ENCODE results near the gene CR2. TPM values are rescaled to one million over a fixed set of nuclear protein-coding genes. Genes with fewer than 3 reads are reported as not detected.

CR2 gene
- total RNA-seq, 1 donor from 2014 or later = not detected

DNA sequence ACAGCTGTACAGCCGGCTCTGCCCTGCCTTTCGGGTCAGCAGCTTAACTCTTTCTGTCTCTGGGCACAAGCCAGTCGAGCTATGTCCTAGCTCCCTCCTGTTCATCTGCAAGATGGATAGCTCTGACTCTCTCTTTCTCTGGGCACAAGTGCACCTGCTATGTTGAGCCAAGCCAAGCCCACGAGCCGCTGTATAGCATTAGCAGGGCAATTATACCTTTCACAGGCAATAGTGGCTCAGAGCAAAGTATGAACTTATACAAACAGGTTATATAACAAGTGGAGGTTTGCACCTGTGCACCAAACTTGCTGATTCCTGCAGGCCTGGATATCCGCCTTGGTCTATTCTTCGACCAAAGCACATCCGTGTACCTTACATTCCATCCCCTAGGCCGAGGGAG lies 33.0 kb upstream of the CR2 start:
- H3K27me3 Mint-ChIP-seq (ENCODE audit: unreplicated experiment) = peaks cover 5% of the 10 kb centered on the region
- no peaks in the 10 kb centered on the region for H3K36me3 Mint-ChIP-seq (ENCODE audit: low read depth, unreplicated experiment)
- peaks cover 3% of the 10 kb centered on the region for H3K4me1 Mint-ChIP-seq (ENCODE audit: unreplicated experiment)
- no peak for DNase-seq (ENCODE audit: low spot score)
- H3K27ac Mint-ChIP-seq (ENCODE audit: unreplicated experiment) = no peak overlapping the region
- TF ChIP-seq CTCF (IDR thresholded peaks at IDR 0.05; ENCODE audit: unreplicated experiment) = no peak
- H3K9me3 Mint-ChIP-seq (ENCODE audit: unreplicated experiment) = no peaks in the 10 kb centered on the region
- no peak overlapping the region for H3K4me3 Mint-ChIP-seq (ENCODE audit: unreplicated experiment)

- no peak for DNase-seq (ENCODE audit: low spot score)
- H3K4me3 Mint-ChIP-seq (ENCODE audit: unreplicated experiment) = no peak overlapping the region
Measured at GRCh38 chr1:207423560-207424292, 30.4 kb upstream of the CR2 start.

DNA sequence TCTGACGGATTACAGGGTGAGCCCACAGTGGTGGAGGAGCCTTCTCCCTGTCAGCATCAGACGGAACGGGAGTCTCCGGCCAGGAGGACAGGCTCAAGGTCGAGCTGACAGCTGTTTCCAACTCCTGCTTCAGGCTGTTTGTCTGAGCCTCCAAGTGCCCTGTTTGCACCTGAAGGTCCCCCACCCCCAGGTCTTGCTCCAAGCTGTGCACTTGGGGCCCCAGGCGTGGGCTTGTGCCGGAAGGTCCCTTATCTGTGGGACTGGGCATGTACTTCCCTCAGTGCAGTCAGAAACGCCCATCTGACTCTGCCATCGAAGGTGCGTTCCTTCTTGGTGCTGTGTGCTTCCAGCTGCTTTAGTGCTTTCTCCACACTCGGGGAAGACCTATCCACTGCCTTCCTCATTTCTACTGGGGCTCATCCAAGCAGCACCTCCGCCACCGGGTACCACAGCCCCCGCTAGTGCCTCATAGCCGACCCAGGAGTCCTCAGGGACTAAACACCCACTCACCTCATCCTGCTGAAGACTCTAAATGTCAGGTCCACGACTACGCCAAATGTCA lies 29.5 kb upstream of the CR2 start:
- no peak for TF ChIP-seq CTCF (IDR thresholded peaks at IDR 0.05; ENCODE audit: unreplicated experiment)
- Mint-ChIP-seq H3K9me3 (ENCODE audit: unreplicated experiment) (peaks cover 6% of the 10 kb centered on the region), H3K4me1 (ENCODE audit: unreplicated experiment) (no peaks in the 10 kb centered on the region), H3K4me3 (ENCODE audit: unreplicated experiment) (no peak overlapping the region), H3K27me3 (ENCODE audit: unreplicated experiment) (peaks cover 8% of the 10 kb centered on the region), H3K27ac (ENCODE audit: unreplicated experiment) (no peak overlapping the region), H3K36me3 (ENCODE audit: low read depth, unreplicated experiment) (peaks cover 4% of the 10 kb centered on the region)
- DNase-seq (ENCODE audit: low spot score) = no peak

More at GRCh38 chr1:207423560-207424292, 30.4 kb upstream of the CR2 start:
- no peak for TF ChIP-seq CTCF (IDR thresholded peaks at IDR 0.05; ENCODE audit: unreplicated experiment)
- Mint-ChIP-seq H3K27me3 (ENCODE audit: unreplicated experiment) (peaks cover 8% of the 10 kb centered on the region), H3K36me3 (ENCODE audit: low read depth, unreplicated experiment) (peaks cover 4% of the 10 kb centered on the region), H3K27ac (ENCODE audit: unreplicated experiment) (no peak overlapping the region), H3K4me1 (ENCODE audit: unreplicated experiment) (no peaks in the 10 kb centered on the region), H3K9me3 (ENCODE audit: unreplicated experiment) (peaks cover 6% of the 10 kb centered on the region)

DNA sequence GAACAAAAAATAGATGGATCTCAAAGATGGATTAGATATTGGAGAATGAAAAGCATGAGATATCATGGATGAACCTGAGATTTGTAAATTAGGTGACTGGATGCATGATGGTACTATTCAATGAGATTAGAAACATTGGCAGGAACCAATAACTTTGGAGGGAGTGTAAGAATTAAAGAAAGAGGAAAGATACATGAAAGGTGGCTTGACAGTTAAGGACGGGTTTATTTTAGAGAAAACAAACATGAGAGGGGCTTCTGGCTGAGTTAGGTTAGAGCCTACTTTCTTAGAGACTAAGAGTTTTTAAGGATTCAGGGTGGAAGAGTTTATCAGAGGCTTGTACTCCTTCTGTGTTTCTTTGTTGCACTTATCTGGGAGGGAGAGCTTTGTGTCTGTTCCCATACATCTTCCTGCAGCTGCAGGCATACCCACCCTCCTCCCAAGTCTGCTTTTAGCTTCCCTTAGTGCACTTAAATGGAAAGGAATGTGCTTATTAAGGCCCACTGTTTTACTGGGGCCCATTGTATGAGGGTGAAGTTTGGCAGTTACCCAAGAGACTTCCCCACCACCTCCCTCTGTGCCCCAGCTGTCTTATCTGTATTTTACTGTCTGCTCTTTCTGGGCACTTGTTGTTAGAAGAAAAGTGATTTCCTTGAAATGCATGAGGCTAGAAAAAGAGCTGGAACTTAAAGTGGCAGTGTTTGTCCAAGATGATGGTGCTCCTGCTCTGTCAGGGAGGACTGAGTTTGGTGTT lies 26.1 kb upstream of the CR2 start:
- TF ChIP-seq CTCF (IDR thresholded peaks at IDR 0.05; ENCODE audit: unreplicated experiment) = no peak
- H3K36me3 Mint-ChIP-seq (ENCODE audit: low read depth, unreplicated experiment) = peaks cover 4% of the 10 kb centered on the region
- H3K27me3 Mint-ChIP-seq (ENCODE audit: unreplicated experiment) = peaks cover 8% of the 10 kb centered on the region
- no peak overlapping the region for H3K27ac Mint-ChIP-seq (ENCODE audit: unreplicated experiment)
- H3K9me3 Mint-ChIP-seq (ENCODE audit: unreplicated experiment) = peaks cover 6% of the 10 kb centered on the region
- H3K4me1 Mint-ChIP-seq (ENCODE audit: unreplicated experiment) = peaks cover 4% of the 10 kb centered on the region
- H3K4me3 Mint-ChIP-seq (ENCODE audit: unreplicated experiment) = no peak overlapping the region
- no peak for DNase-seq (ENCODE audit: low spot score)
